ENCODE results near the gene AFF2.

Gene AFF2

GRCh38 chrX:148785256-148785655 is 284.8 kb downstream of the AFF2 start:
- Histone ChIP-seq H3K27ac (ENCODE audit: low read length) (no peak overlapping the region), H3K27me3 (ENCODE audit: control insufficient read depth in 1 of 2, insufficient read depth in 2 of 2, low read length in 2 of 2) (peaks cover 0 to 2% of the 10 kb centered on the region in 2 donors), H3K4me3 (ENCODE audit: low read length in 2 of 2) (no peak overlapping the region), H3K4me1 (ENCODE audit: control insufficient read depth, insufficient read depth, low read length) (no peaks in the 10 kb centered on the region), H3K9me3 (ENCODE audit: control insufficient read depth in 2 of 2, low read length in 2 of 2) (no peaks in the 10 kb centered on the region), H3K9ac (ENCODE audit: low read length in 2 of 2) (no peak overlapping the region), H3K36me3 (ENCODE audit: control insufficient read depth in 2 of 2, insufficient read depth in 2 of 2, low read length in 2 of 2) (no peaks in the 10 kb centered on the region)

GRCh38 chrX:148788449-148788848 is 288.0 kb downstream of the AFF2 start:
- Histone ChIP-seq H3K27ac (ENCODE audit: low read length) (no peak overlapping the region), H3K4me3 (ENCODE audit: low read length in 2 of 2) (no peak overlapping the region), H3K9me3 (ENCODE audit: control insufficient read depth in 2 of 2, low read length in 2 of 2) (no peaks in the 10 kb centered on the region), H3K36me3 (ENCODE audit: control insufficient read depth in 2 of 2, insufficient read depth in 2 of 2, low read length in 2 of 2) (no peaks in the 10 kb centered on the region), H3K4me1 (ENCODE audit: control insufficient read depth, insufficient read depth, low read length) (no peaks in the 10 kb centered on the region), H3K27me3 (ENCODE audit: control insufficient read depth in 1 of 2, insufficient read depth in 2 of 2, low read length in 2 of 2) (peaks cover 0 to 2% of the 10 kb centered on the region in 2 donors), H3K9ac (ENCODE audit: low read length in 2 of 2) (no peak overlapping the region)

GRCh38 chrX:148794350-148794749 is 293.9 kb downstream of the AFF2 start:
- no peaks in the 10 kb centered on the region for H3K36me3 ChIP-seq (ENCODE audit: control insufficient read depth in 2 of 2, insufficient read depth in 2 of 2, low read length in 2 of 2)
- no peaks in the 10 kb centered on the region for H3K9me3 ChIP-seq (ENCODE audit: control insufficient read depth in 2 of 2, low read length in 2 of 2)
- H3K4me3 ChIP-seq (ENCODE audit: low read length in 2 of 2) = no peak overlapping the region
- H3K27me3 ChIP-seq (ENCODE audit: control insufficient read depth in 1 of 2, insufficient read depth in 2 of 2, low read length in 2 of 2) = no peaks in the 10 kb centered on the region
- no peaks in the 10 kb centered on the region for H3K4me1 ChIP-seq (ENCODE audit: control insufficient read depth, insufficient read depth, low read length)
- no peak overlapping the region for H3K9ac ChIP-seq (ENCODE audit: low read length in 2 of 2)
- H3K27ac ChIP-seq (ENCODE audit: low read length) = no peak overlapping the region

GRCh38 chrX:148804579-148805355 is 304.4 kb downstream of the AFF2 start:
- H3K27me3 ChIP-seq (ENCODE audit: control insufficient read depth in 1 of 2, insufficient read depth in 2 of 2, low read length in 2 of 2) = peaks cover 0 to 4% of the 10 kb centered on the region in 2 donors
- H3K9ac ChIP-seq (ENCODE audit: low read length in 2 of 2) = no peak overlapping the region

GRCh38 chrX:148806145-148806870 is 305.9 kb downstream of the AFF2 start:
- Histone ChIP-seq H3K27me3 (ENCODE audit: control insufficient read depth in 1 of 2, insufficient read depth in 2 of 2, low read length in 2 of 2) (peaks cover 0 to 6% of the 10 kb centered on the region in 2 donors), H3K4me1 (ENCODE audit: control insufficient read depth, insufficient read depth, low read length) (no peaks in the 10 kb centered on the region), H3K36me3 (ENCODE audit: control insufficient read depth in 2 of 2, insufficient read depth in 2 of 2, low read length in 2 of 2) (no peaks in the 10 kb centered on the region), H3K4me3 (ENCODE audit: low read length in 2 of 2) (no peak overlapping the region), H3K9ac (ENCODE audit: low read length in 2 of 2) (no peak overlapping the region), H3K27ac (ENCODE audit: low read length) (no peak overlapping the region), H3K9me3 (ENCODE audit: control insufficient read depth in 2 of 2, low read length in 2 of 2) (no peaks in the 10 kb centered on the region)

More at GRCh38 chrX:148804579-148805355, 304.4 kb downstream of the AFF2 start:
- Histone ChIP-seq H3K9me3 (ENCODE audit: control insufficient read depth in 2 of 2, low read length in 2 of 2) (no peaks in the 10 kb centered on the region), H3K4me3 (ENCODE audit: low read length in 2 of 2) (no peak overlapping the region), H3K27ac (ENCODE audit: low read length) (no peak overlapping the region), H3K36me3 (ENCODE audit: control insufficient read depth in 2 of 2, insufficient read depth in 2 of 2, low read length in 2 of 2) (no peaks in the 10 kb centered on the region), H3K4me1 (ENCODE audit: control insufficient read depth, insufficient read depth, low read length) (no peaks in the 10 kb centered on the region)

GRCh38 chrX:148808833-148809232 is 308.4 kb downstream of the AFF2 start:
- no peaks in the 10 kb centered on the region for H3K4me1 ChIP-seq (ENCODE audit: control insufficient read depth, insufficient read depth, low read length)
- H3K9ac ChIP-seq (ENCODE audit: low read length in 2 of 2) = no peak overlapping the region

GRCh38 chrX:148811236-148811635 is 310.8 kb downstream of the AFF2 start:
- no peaks in the 10 kb centered on the region for H3K9me3 ChIP-seq (ENCODE audit: control insufficient read depth in 2 of 2, low read length in 2 of 2)
- no peak overlapping the region for H3K27ac ChIP-seq (ENCODE audit: low read length)
- peaks cover 0 to 3% of the 10 kb centered on the region in 2 donors for H3K27me3 ChIP-seq (ENCODE audit: control insufficient read depth in 1 of 2, insufficient read depth in 2 of 2, low read length in 2 of 2)
- no peaks in the 10 kb centered on the region for H3K4me1 ChIP-seq (ENCODE audit: control insufficient read depth, insufficient read depth, low read length)
- no peaks in the 10 kb centered on the region for H3K36me3 ChIP-seq (ENCODE audit: control insufficient read depth in 2 of 2, insufficient read depth in 2 of 2, low read length in 2 of 2)
- H3K4me3 ChIP-seq (ENCODE audit: low read length in 2 of 2) = no peak overlapping the region
- no peak overlapping the region for H3K9ac ChIP-seq (ENCODE audit: low read length in 2 of 2)

More at GRCh38 chrX:148808833-148809232, 308.4 kb downstream of the AFF2 start:
- no peak overlapping the region for H3K27ac ChIP-seq (ENCODE audit: low read length)
- H3K9me3 ChIP-seq (ENCODE audit: control insufficient read depth in 2 of 2, low read length in 2 of 2) = no peaks in the 10 kb centered on the region
- no peak overlapping the region for H3K4me3 ChIP-seq (ENCODE audit: low read length in 2 of 2)
- H3K27me3 ChIP-seq (ENCODE audit: control insufficient read depth in 1 of 2, insufficient read depth in 2 of 2, low read length in 2 of 2) = peaks cover 0 to 6% of the 10 kb centered on the region in 2 donors
- H3K36me3 ChIP-seq (ENCODE audit: control insufficient read depth in 2 of 2, insufficient read depth in 2 of 2, low read length in 2 of 2) = no peaks in the 10 kb centered on the region

- Histone ChIP-seq H3K27me3 (ENCODE audit: control insufficient read depth in 1 of 2, insufficient read depth in 2 of 2, low read length in 2 of 2) (peaks cover 0 to 3% of the 10 kb centered on the region in 2 donors), H3K36me3 (ENCODE audit: control insufficient read depth in 2 of 2, insufficient read depth in 2 of 2, low read length in 2 of 2) (no peaks in the 10 kb centered on the region), H3K9ac (ENCODE audit: low read length in 2 of 2) (no peak overlapping the region), H3K27ac (ENCODE audit: low read length) (no peak overlapping the region), H3K4me3 (ENCODE audit: low read length in 2 of 2) (no peak overlapping the region), H3K9me3 (ENCODE audit: control insufficient read depth in 2 of 2, low read length in 2 of 2) (peaks cover 0 to 3% of the 10 kb centered on the region in 2 donors), H3K4me1 (ENCODE audit: control insufficient read depth, insufficient read depth, low read length) (no peaks in the 10 kb centered on the region)
Observed at GRCh38 chrX:148813422-148813821, 313.0 kb downstream of the AFF2 start.

GRCh38 chrX:148813967-148814366 is 313.6 kb downstream of the AFF2 start:
- no peaks in the 10 kb centered on the region for H3K4me1 ChIP-seq (ENCODE audit: control insufficient read depth, insufficient read depth, low read length)
- no peak overlapping the region for H3K9ac ChIP-seq (ENCODE audit: low read length in 2 of 2)
- peaks cover 0 to 3% of the 10 kb centered on the region in 2 donors for H3K27me3 ChIP-seq (ENCODE audit: control insufficient read depth in 1 of 2, insufficient read depth in 2 of 2, low read length in 2 of 2)
- H3K4me3 ChIP-seq (ENCODE audit: low read length in 2 of 2) = no peak overlapping the region
- H3K9me3 ChIP-seq (ENCODE audit: control insufficient read depth in 2 of 2, low read length in 2 of 2) = peaks cover 0 to 3% of the 10 kb centered on the region in 2 donors
- no peaks in the 10 kb centered on the region for H3K36me3 ChIP-seq (ENCODE audit: control insufficient read depth in 2 of 2, insufficient read depth in 2 of 2, low read length in 2 of 2)
- no peak overlapping the region for H3K27ac ChIP-seq (ENCODE audit: low read length)

- peaks cover 0 to 2% of the 10 kb centered on the region in 2 donors for H3K27me3 ChIP-seq (ENCODE audit: control insufficient read depth in 1 of 2, insufficient read depth in 2 of 2, low read length in 2 of 2)
- H3K4me1 ChIP-seq (ENCODE audit: control insufficient read depth, insufficient read depth, low read length) = no peaks in the 10 kb centered on the region
- no peak overlapping the region for H3K9ac ChIP-seq (ENCODE audit: low read length in 2 of 2)
Observed at GRCh38 chrX:148815218-148815961, 315.0 kb downstream of the AFF2 start.

More at GRCh38 chrX:148815218-148815961, 315.0 kb downstream of the AFF2 start:
- H3K9me3 ChIP-seq (ENCODE audit: control insufficient read depth in 2 of 2, low read length in 2 of 2) = peaks cover 0 to 3% of the 10 kb centered on the region in 2 donors
- H3K4me3 ChIP-seq (ENCODE audit: low read length in 2 of 2) = no peak overlapping the region
- no peaks in the 10 kb centered on the region for H3K36me3 ChIP-seq (ENCODE audit: control insufficient read depth in 2 of 2, insufficient read depth in 2 of 2, low read length in 2 of 2)
- H3K27ac ChIP-seq (ENCODE audit: low read length) = no peak overlapping the region
